Keratinocyte (primary cell): ENCODE results near the gene CGREF1. TPM values are rescaled to one million over a fixed set of nuclear protein-coding genes. Genes with fewer than 3 reads are reported as not detected.

ENCODE experiments used
- DNase-seq: peaks from one replicate; pipeline ENCODE4 v3.0.0-alpha.2; 2011; ENCODE audit warnings: low read depth, missing footprints, low spot score
- FAIRE-seq: peaks from 2 replicates; lab custom pipeline; 2011; peaks lifted over from hg19 to GRCh38; lab: Jason Lieb, UNC
- H2AFZ ChIP-seq: 2 replicates; pipeline ENCODE4 v1.6.0; 2012; ENCODE audit warnings: low read length, control low read depth, inconsistent platforms; ENCODE audit not compliant: control insufficient read depth
- H3K27ac ChIP-seq: 2 replicates; pipeline ENCODE4 v1.5.1; 2011; ENCODE audit warnings: low read length; ENCODE audit not compliant: control insufficient read depth, insufficient read depth
- H3K27me3 ChIP-seq: 3 replicates; pipeline ENCODE4 v1.6.0; 2011; ENCODE audit warnings: low read length; ENCODE audit not compliant: control insufficient read depth, insufficient read depth; ENCODE audit errors: extremely low read depth
- H3K36me3 ChIP-seq, 2 experiments: 2 replicates in 1 of 2; 3 replicates in 1 of 2; pipeline ENCODE4 v1.5.1; 2011; ENCODE audit warnings: low read length in 2 of 2, mild to moderate bottlenecking in 1 of 2; ENCODE audit not compliant: control insufficient read depth in 2 of 2, insufficient read depth in 2 of 2; ENCODE audit errors: extremely low read depth in 1 of 2
- H3K4me1 ChIP-seq: 3 replicates; pipeline ENCODE4 v1.5.1; 2011; ENCODE audit warnings: low read length; ENCODE audit not compliant: control insufficient read depth, insufficient read depth; ENCODE audit errors: extremely low read depth
- H3K4me2 ChIP-seq: 3 replicates; pipeline ENCODE4 v1.6.0; 2011; ENCODE audit warnings: low read depth, low read length; ENCODE audit not compliant: control insufficient read depth, insufficient read depth; ENCODE audit errors: extremely low read depth
- H3K4me3 ChIP-seq, 3 experiments: fragments of 200-600 bp in 1 of 3; sonication (generic) in 1 of 3; 2 replicates in 2 of 3; 3 replicates in 1 of 3; pipeline ENCODE4 v1.5.1; 2011 to 2016; ENCODE audit warnings: low read length in 3 of 3, mild to moderate bottlenecking in 3 of 3, control low read depth in 2 of 3, inconsistent platforms in 1 of 3, low read depth in 1 of 3, mixed read lengths in 1 of 3, mixed run types in 1 of 3, moderate library complexity in 1 of 3; ENCODE audit not compliant: control insufficient read depth in 2 of 3, insufficient read depth in 2 of 3; ENCODE audit errors: extremely low read depth in 1 of 3
- H3K79me2 ChIP-seq: 2 replicates; pipeline ENCODE4 v1.6.0; 2012; ENCODE audit warnings: low read length; ENCODE audit not compliant: control insufficient read depth, insufficient read depth
- H3K9ac ChIP-seq: 3 replicates; pipeline ENCODE4 v1.6.0; 2011; ENCODE audit warnings: low read length; ENCODE audit not compliant: control insufficient read depth, insufficient read depth; ENCODE audit errors: extremely low read depth
- H3K9me1 ChIP-seq: 3 replicates; pipeline ENCODE4 v1.6.0; 2011; ENCODE audit warnings: low read length; ENCODE audit not compliant: control insufficient read depth, insufficient read depth; ENCODE audit errors: extremely low read depth
- H3K9me3 ChIP-seq: 2 replicates; pipeline ENCODE4 v1.5.1; 2012; ENCODE audit warnings: low read depth, low read length; ENCODE audit not compliant: control insufficient read depth
- H4K20me1 ChIP-seq: 3 replicates; pipeline ENCODE4 v1.6.0; 2011; ENCODE audit warnings: low read length; ENCODE audit not compliant: control insufficient read depth, insufficient read depth; ENCODE audit errors: extremely low read depth
- CTCF ChIP-seq, 3 experiments: IDR thresholded peaks in 1 of 3; conservative IDR thresholded peaks in 1 of 3; optimal IDR thresholded peaks in 1 of 3; 2 replicates in 2 of 3; 3 replicates in 1 of 3; pipeline versions ENCODE3 to v1.5.1; 2011; ENCODE audit warnings: low read length in 3 of 3, mild to moderate bottlenecking in 3 of 3, moderate library complexity in 2 of 3, control low read depth in 1 of 3, inconsistent platforms in 1 of 3; ENCODE audit not compliant: insufficient read depth in 2 of 3; ENCODE audit errors: extremely low read depth in 1 of 3
- EZH2 ChIP-seq: IDR thresholded peaks from one replicate; pipeline ENCODE4 v1.6.1; 2012; ENCODE audit warnings: inconsistent platforms, mild to moderate bottlenecking, low read length, moderate library complexity
- dilution Hi-C: fragments of 300-500 bp; cut with MboI; formaldehyde crosslinking; loops from one replicate; pipeline ENCODE4 v1.7.0; 2020; ENCODE audit warnings: low sequenced_read_pairs; ENCODE audit not compliant: extremely low pct_ligation_motif_present
- polyA plus RNA-seq, 5 experiments: library from polyadenylated mRNA; depleted of rRNA in 3 of 5; stranded (reverse) in 3 of 5; stranded (forward) in 1 of 5; unstranded in 1 of 5; fragments of >200 nt; gene quantifications; 1 replicate in 1 of 5; 2 replicates in 3 of 5; 3 replicates in 1 of 5; pipeline versions ENCODE4 v1.2.1 to v1.2.3, GENCODE V29; 2011 to 2012; ENCODE audit warnings: missing spikeins in 2 of 5, low read depth in 1 of 5, low replicate concordance in 1 of 5

CGREF1 gene
- polyA plus RNA-seq, 1 donor (not counting 4 experiments of a cell fraction or from before 2014, with no cell fraction given): 1.3 TPM

- TF ChIP-seq CTCF (optimal IDR thresholded peaks at IDR 0.05 in 1 of 3, IDR thresholded peaks at IDR 0.05 in 1 of 3, conservative IDR thresholded peaks at IDR 0.05 in 1 of 3; ENCODE audit: extremely low read depth in 1 of 3, insufficient read depth in 2 of 3, low read length in 3 of 3): no peak
- no peak for TF ChIP-seq EZH2
- H3K27ac ChIP-seq: no peak overlapping the region
- no peaks in the 10 kb centered on the region for H3K79me2 ChIP-seq
- no peak overlapping the region for H3K4me3 ChIP-seq
- FAIRE-seq (no peak), DNase-seq (no peak)
- no peaks in the 10 kb centered on the region for H3K27me3 ChIP-seq
- no peaks in the 10 kb centered on the region for H3K9me1 ChIP-seq
- H2AFZ ChIP-seq: no peak overlapping the region
- H3K9me3 ChIP-seq: no peaks in the 10 kb centered on the region
- H3K36me3 ChIP-seq: no peaks in the 10 kb centered on the region
- peaks cover 4% of the 10 kb centered on the region for H3K4me1 ChIP-seq
- dilution Hi-C loops: no loop called here
- H4K20me1 ChIP-seq: no peaks in the 10 kb centered on the region
- H3K4me2 ChIP-seq: no peak overlapping the region
- no peak overlapping the region for H3K9ac ChIP-seq
Observed at GRCh38 chr2:27092696-27093429, 26.1 kb downstream of the CGREF1 start.

GRCh38 chr2:27091746-27092695 is 26.9 kb downstream of the CGREF1 start:
- Histone ChIP-seq H3K27ac (no peak overlapping the region), H3K9ac (no peak overlapping the region), H3K36me3 (no peaks in the 10 kb centered on the region), H4K20me1 (no peaks in the 10 kb centered on the region), H3K9me1 (no peaks in the 10 kb centered on the region), H3K79me2 (no peaks in the 10 kb centered on the region), H3K4me2 (no peak overlapping the region), H3K4me1 (peaks cover 7% of the 10 kb centered on the region), H3K9me3 (no peaks in the 10 kb centered on the region), H3K4me3 (no peak overlapping the region), H3K27me3 (no peaks in the 10 kb centered on the region), H2AFZ (no peak overlapping the region)
- dilution Hi-C loops: no loop called here
- no peak for FAIRE-seq
- TF ChIP-seq EZH2 (no peak), CTCF (optimal IDR thresholded peaks at IDR 0.05 in 1 of 3, IDR thresholded peaks at IDR 0.05 in 1 of 3, conservative IDR thresholded peaks at IDR 0.05 in 1 of 3; ENCODE audit: extremely low read depth in 1 of 3, insufficient read depth in 2 of 3, low read length in 3 of 3) (no peak)
- DNase-seq: no peak
